MM.1S (cell line): ENCODE results near the gene GNLY.
"Not testable (repeated sequence)": the region's sequence is repeated elsewhere in the genome, so short reads cannot be mapped to it uniquely, and the experiment has no call there.

ENCODE experiments used
- DNase-seq: peaks from one replicate; pipeline ENCODE4 v3.0.0-alpha.2; 2015
- H2AFZ ChIP-seq: fragments of 300-600 bp; sonication (generic); 2 replicates; pipeline ENCODE4 v1.6.0; 2016; ENCODE audit warnings: antibody characterized with exemption, low read length
- H3F3A ChIP-seq: fragments of 300-600 bp; sonication (generic); 2 replicates; pipeline ENCODE4 v1.6.1; 2016; ENCODE audit warnings: mild to moderate bottlenecking, antibody characterized with exemption, low read length, moderate library complexity, mixed read lengths; ENCODE audit not compliant: insufficient read depth
- H3K27ac ChIP-seq: fragments of 300-600 bp; sonication (generic); 2 replicates; pipeline ENCODE4 v1.5.1; 2016; ENCODE audit warnings: mild to moderate bottlenecking, low read length
- H3K27me3 ChIP-seq: fragments of 300-600 bp; sonication (generic); replicated peaks from 2 replicates; pipeline ENCODE4 v1.6.0; 2016; ENCODE audit warnings: low read length; ENCODE audit not compliant: insufficient read depth
- H3K36me3 ChIP-seq: fragments of 300-600 bp; sonication (generic); replicated peaks from 2 replicates; pipeline ENCODE4 v1.6.1; 2016; ENCODE audit warnings: mild to moderate bottlenecking, low read length, mixed read lengths; ENCODE audit not compliant: insufficient read depth
- H3K4me1 ChIP-seq: fragments of 300-600 bp; sonication (generic); 2 replicates; pipeline ENCODE4 v1.6.1; 2016; ENCODE audit warnings: low read length, mixed read lengths
- H3K4me2 ChIP-seq: fragments of 300-600 bp; sonication (generic); 2 replicates; pipeline ENCODE4 v1.6.0; 2016; ENCODE audit warnings: low read depth, low read length
- H3K4me3 ChIP-seq: fragments of 300-600 bp; sonication (generic); 2 replicates; pipeline ENCODE4 v1.5.1; 2016; ENCODE audit warnings: low read length, mixed read lengths
- H3K79me2 ChIP-seq: fragments of 300-600 bp; sonication (generic); 2 replicates; pipeline ENCODE4 v1.6.1; 2016; ENCODE audit warnings: mixed run types, low read length, mixed read lengths
- H3K9ac ChIP-seq: fragments of 300-600 bp; sonication (generic); 2 replicates; pipeline ENCODE4 v1.6.1; 2016; ENCODE audit warnings: low read length, mixed read lengths
- H3K9me2 ChIP-seq: fragments of 300-600 bp; sonication (generic); replicated peaks from 2 replicates; pipeline ENCODE4 v1.6.1; 2016; ENCODE audit warnings: mild to moderate bottlenecking, low read length, mixed read lengths; ENCODE audit not compliant: insufficient read depth
- H3K9me3 ChIP-seq: fragments of 300-600 bp; sonication (generic); replicated peaks from 2 replicates; pipeline ENCODE4 v1.6.1; 2016; ENCODE audit warnings: mild to moderate bottlenecking, low read length, mixed read lengths; ENCODE audit not compliant: insufficient read depth
- H4K20me1 ChIP-seq: fragments of 300-600 bp; sonication (generic); 2 replicates; pipeline ENCODE4 v1.6.1; 2016; ENCODE audit warnings: mild to moderate bottlenecking, low read length, moderate library complexity, mixed read lengths; ENCODE audit not compliant: insufficient read depth
- CTCF ChIP-seq: fragments of 300-600 bp; sonication (generic); IDR thresholded peaks from 2 replicates; pipeline ENCODE4 v1.5.1; 2016; ENCODE audit warnings: antibody characterized with exemption, low read length, mixed read lengths
- EZH2 ChIP-seq: fragments of 300-600 bp; sonication (generic); optimal IDR thresholded peaks from 2 replicates; pipeline ENCODE3; 2017; ENCODE audit warnings: low read depth, mild to moderate bottlenecking, antibody characterized with exemption, low read length, mixed read lengths
- EZH2phosphoT487 ChIP-seq: fragments of 300-600 bp; sonication (generic); IDR thresholded peaks from 2 replicates; pipeline ENCODE4 v1.6.1; 2018; ENCODE audit warnings: antibody characterized with exemption, low read length

Gene GNLY

GRCh38 chr2:85712849-85713612 is 18.9 kb downstream of the GNLY start:
- H3K9me2 ChIP-seq: no peaks in the 10 kb centered on the region
- H3K9me3 ChIP-seq: no peaks in the 10 kb centered on the region
- no peak overlapping the region for H3K9ac ChIP-seq
- H3K27ac ChIP-seq: no peak overlapping the region
- H3F3A ChIP-seq: no peaks in the 10 kb centered on the region
- H3K4me3 ChIP-seq: no peak overlapping the region
- H2AFZ ChIP-seq: no peak overlapping the region
- no peaks in the 10 kb centered on the region for H3K79me2 ChIP-seq
- H3K36me3 ChIP-seq: no peaks in the 10 kb centered on the region
- H3K4me2 ChIP-seq: no peak overlapping the region
- no peaks in the 10 kb centered on the region for H3K27me3 ChIP-seq
- DNase-seq: no peak
- peaks cover 15% of the 10 kb centered on the region for H3K4me1 ChIP-seq
- H4K20me1 ChIP-seq: no peaks in the 10 kb centered on the region
- TF ChIP-seq CTCF: no peak
- no peak for TF ChIP-seq EZH2phosphoT487
- TF ChIP-seq EZH2: no peak

GRCh38 chr2:85713836-85714235 is 19.7 kb downstream of the GNLY start:
- Histone ChIP-seq H3K4me1 (peaks cover 15% of the 10 kb centered on the region), H3K4me3 (no peak overlapping the region), H3K9ac (no peak overlapping the region), H4K20me1 (no peaks in the 10 kb centered on the region), H3K79me2 (no peaks in the 10 kb centered on the region), H3K4me2 (no peak overlapping the region), H3K9me2 (no peaks in the 10 kb centered on the region), H3K9me3 (no peaks in the 10 kb centered on the region), H3F3A (no peaks in the 10 kb centered on the region), H2AFZ (no peak overlapping the region), H3K27ac (no peak overlapping the region), H3K27me3 (no peaks in the 10 kb centered on the region), H3K36me3 (no peaks in the 10 kb centered on the region)
- no peak for DNase-seq
- TF ChIP-seq CTCF (no peak), EZH2 (no peak), EZH2phosphoT487 (no peak)

- not testable (repeated sequence) for H3K4me2 ChIP-seq, H2AFZ ChIP-seq, H3K36me3 ChIP-seq, H3K9me2 ChIP-seq, H3K27ac ChIP-seq, H3F3A ChIP-seq, H3K27me3 ChIP-seq, H3K9me3 ChIP-seq, DNase-seq, H4K20me1 ChIP-seq, H3K79me2 ChIP-seq, H3K9ac ChIP-seq, H3K4me3 ChIP-seq
- H3K4me1 ChIP-seq: peaks cover 15% of the 10 kb centered on the region
Observed at GRCh38 chr2:85714421-85714820, 20.3 kb downstream of the GNLY start.

GRCh38 chr2:85714841-85715240 is 20.7 kb downstream of the GNLY start:
- Histone ChIP-seq H4K20me1 (no peaks in the 10 kb centered on the region), H2AFZ (no peak overlapping the region), H3K4me2 (no peak overlapping the region), H3K36me3 (no peaks in the 10 kb centered on the region), H3K4me1 (peaks cover 12% of the 10 kb centered on the region), H3K9me2 (no peaks in the 10 kb centered on the region), H3K79me2 (no peaks in the 10 kb centered on the region), H3K27ac (no peak overlapping the region), H3K9me3 (no peaks in the 10 kb centered on the region), H3K9ac (no peak overlapping the region), H3K27me3 (no peaks in the 10 kb centered on the region), H3K4me3 (no peak overlapping the region), H3F3A (no peaks in the 10 kb centered on the region)
- TF ChIP-seq CTCF (no peak), EZH2phosphoT487 (no peak), EZH2 (no peak)
- no peak for DNase-seq
